Kidney (tissue), 14 donors: ENCODE data around the gene LZIC. TPM values are rescaled to one million over a fixed set of nuclear protein-coding genes. Genes with fewer than 3 reads are reported as not detected.
A peak's percentile ranks its signal among the peaks of the same experiment; 100 is the strongest.

Experiments used
- DNase-seq, 5 donors: peaks; one replicate each; pipeline ENCODE4 v3.0.0-alpha.2; 2013 to 2020
- FAIRE-seq: peaks from 2 replicates; lab custom pipeline; 2012; peaks lifted over from hg19 to GRCh38; lab: Jason Lieb, UNC
- H3K27ac ChIP-seq, 2 donors: one replicate each; pipeline ENCODE4 v1.7.0; 2013; ENCODE audit warnings: low read depth in 2 of 2, low read length in 2 of 2, inconsistent platforms in 1 of 2
- H3K27me3 ChIP-seq: one replicate; pipeline ENCODE4 v1.7.1; 2013; ENCODE audit warnings: low read length, inconsistent platforms; ENCODE audit not compliant: control insufficient read depth, insufficient read depth
- H3K36me3 ChIP-seq, 3 donors: one replicate each; pipeline versions ENCODE4 v1.7.0 to v1.7.1; 2013; ENCODE audit warnings: low read length in 3 of 3, control low read depth in 1 of 3, inconsistent platforms in 1 of 3; ENCODE audit not compliant: insufficient read depth in 3 of 3, control insufficient read depth in 2 of 3
- H3K4me1 ChIP-seq, 3 donors: one replicate each; pipeline versions ENCODE4 v1.7.0 to v1.7.1; 2013; ENCODE audit warnings: low read length in 3 of 3, inconsistent platforms in 1 of 3, low read depth in 1 of 3; ENCODE audit not compliant: control insufficient read depth in 2 of 3, insufficient read depth in 2 of 3
- H3K4me3 ChIP-seq, 3 donors: one replicate each; pipeline versions ENCODE4 v1.7.0 to v1.8.1; 2013; ENCODE audit warnings: low read length in 3 of 3, control low read depth in 1 of 3, inconsistent platforms in 1 of 3
- H3K9ac ChIP-seq, 3 donors: one replicate each; pipeline versions ENCODE4 v1.7.0 to v1.7.1; 2013; ENCODE audit warnings: low read length in 3 of 3, control low read depth in 1 of 3, inconsistent platforms in 1 of 3
- H3K9me3 ChIP-seq, 3 donors: one replicate each; pipeline versions ENCODE4 v1.7.0 to v1.7.1; 2013; ENCODE audit warnings: low read length in 3 of 3, control low read depth in 1 of 3, inconsistent platforms in 1 of 3; ENCODE audit not compliant: control insufficient read depth in 2 of 3, insufficient read depth in 1 of 3
- CTCF ChIP-seq: IDR thresholded peaks from 3 replicates; pipeline ENCODE4 v1.5.1; 2012; ENCODE audit warnings: mild to moderate bottlenecking, moderate library complexity, borderline replicate concordance; ENCODE audit not compliant: insufficient read depth; ENCODE audit errors: extremely low read depth
- intact Hi-C: fragments of 100-400 bp; cut with DNase I; formaldehyde crosslinking; loops from one replicate; pipeline ENCODE4 v1.11.1; 2022
- polyA plus RNA-seq: library from polyadenylated mRNA; stranded (reverse); fragments of 350-450 nt; fragmentation: Illumina TruSeq; extraction: RNeasy Lipid Tissue Mini Kit (QIAGEN cat#74804); gene quantifications from one replicate; pipeline ENCODE4 v1.2.3, GENCODE V29; 2014; ENCODE audit warnings: low read depth, low replicate concordance; ENCODE audit not compliant: insufficient read depth
- total RNA-seq: library from RNA; stranded (reverse); fragmentation: NEBNext Ultra II Directional; extraction: Animal tissue kit (Norgen Biotek cat#: 25700); gene quantifications from one replicate; pipeline ENCODE4 v1.2.1, GENCODE V29; 2021
- donor health status: control.
- donor health status: control.
- donor health status: control.
- donor health status: control.
- donor health status: control.
- donor health status: DM: yes; HTN: yes; CAD: no.
- donor health status: Normal renal cell carcinoma (clear cell type).

Gene LZIC
- total and polyA plus RNA-seq, 2 donors from 2014 or later = 22.3 to 27.0 TPM

DNA sequence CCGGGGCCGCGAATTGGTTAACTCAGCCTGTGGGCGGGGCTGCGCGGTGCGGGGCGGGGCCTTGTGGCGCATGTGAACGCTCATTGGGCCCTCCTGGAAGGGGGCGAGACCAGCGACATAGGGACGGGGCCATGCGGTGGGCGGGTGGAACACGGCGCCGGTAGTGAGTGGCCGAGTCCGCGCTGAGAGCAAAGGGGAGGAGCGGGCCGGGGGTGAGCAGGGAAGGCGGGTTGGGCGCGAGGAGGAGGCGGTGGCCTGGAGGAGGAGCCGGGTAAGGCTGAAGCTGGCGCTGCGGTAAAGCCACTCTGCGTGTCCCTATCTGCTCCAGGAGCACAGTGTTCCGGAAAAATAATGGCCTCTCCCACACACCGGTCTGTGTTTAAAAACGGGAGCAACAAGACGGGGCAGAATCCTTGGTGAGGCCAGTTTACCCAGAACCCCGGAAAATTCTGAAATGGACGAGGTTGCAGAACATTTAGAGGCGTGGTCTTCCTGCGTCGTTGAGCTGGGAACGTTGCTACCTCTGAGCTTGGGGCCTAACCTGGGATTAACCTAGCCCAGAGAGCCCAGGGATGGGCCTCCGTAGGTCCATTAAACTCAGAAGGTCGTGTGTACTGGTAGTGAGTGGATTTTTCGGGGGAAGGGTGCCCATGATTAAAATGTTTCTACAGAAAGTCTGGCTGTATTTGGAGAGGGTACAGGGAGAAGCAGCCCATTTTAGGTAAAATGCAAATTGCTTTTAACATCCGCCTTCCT, 32.6 kb downstream of the LZIC start:
- peak; percentile 99 to 100 (median 100) for DNase-seq
- FAIRE-seq = no peak
- peak overlapping the region; percentile 85 to 87 for H3K27ac ChIP-seq
- no peak for TF ChIP-seq CTCF
- no peaks in the 10 kb centered on the region for H3K36me3 ChIP-seq
- H3K9ac ChIP-seq = peak overlapping the region; percentile 65 to 88 (median 71)
- H3K27me3 ChIP-seq = no peaks in the 10 kb centered on the region
- H3K9me3 ChIP-seq = no peaks in the 10 kb centered on the region
- H3K4me1 ChIP-seq = peaks cover 0 to 12% (median 8%) of the 10 kb centered on the region in 3 donors
- peak overlapping the region; percentile 82 to 93 (median 84) for H3K4me3 ChIP-seq
- intact Hi-C loops = no loop called here

- H3K36me3 ChIP-seq = no peaks in the 10 kb centered on the region
- DNase-seq (no peak), FAIRE-seq (no peak)
- H3K4me1 ChIP-seq = peaks cover 0 to 12% (median 8%) of the 10 kb centered on the region in 3 donors
- TF ChIP-seq CTCF = no peak
- H3K27me3 ChIP-seq = no peaks in the 10 kb centered on the region
- no peaks in the 10 kb centered on the region for H3K9me3 ChIP-seq
- H3K4me3 ChIP-seq = peak within 1 kb of the TSS; percentile 82 to 93 (median 84)
- intact Hi-C loops = no loop called here
- H3K9ac ChIP-seq = peak within 1 kb of the TSS; percentile 65 to 88 (median 71)
- peak within 1 kb of the TSS; percentile 85 to 87 for H3K27ac ChIP-seq
These were observed 33.1 kb downstream of the LZIC start, which contains the start of gene CTNNBIP1 for GRCh38 chr1:9910076-9910422. Gene CTNNBIP1, minus strand, starts transcription at chr1:9910269. Its CDS starts 38,205 bp downstream, at chr1:9872064.

- TF ChIP-seq CTCF = no peak
- Histone ChIP-seq H3K9me3 (no peaks in the 10 kb centered on the region), H3K9ac (peak overlapping the region; percentile 3 to 73 (median 22)), H3K36me3 (no peaks in the 10 kb centered on the region), H3K27ac (peak overlapping the region; percentile 22 to 26), H3K4me1 (peaks cover 0 to 11% (median 8%) of the 10 kb centered on the region in 3 donors), H3K27me3 (no peaks in the 10 kb centered on the region), H3K4me3 (peak overlapping the region; percentile 30 to 84 (median 65))
- DNase-seq (peak; percentile 29 to 89 (median 51)), FAIRE-seq (no peak)
- intact Hi-C loops = no loop called here
These were observed 33.8 kb downstream of the LZIC start for GRCh38 chr1:9909234-9910046.
